AG10803 (cell line): ENCODE results near the gene ZNF74.
A peak's percentile ranks its signal among the peaks of the same experiment; 100 is the strongest.

Experiments
- DNase-seq: peaks from one replicate; pipeline ENCODE4 v3.0.0; 2010; ENCODE audit warnings: low read depth
- H3K4me3 ChIP-seq: 2 replicates; pipeline ENCODE4 v1.5.1; 2011; ENCODE audit warnings: mild to moderate bottlenecking, low read length, control low read depth
- TF ChIP-seq, protein P1 (sequence below): conservative IDR thresholded peaks from 2 replicates; pipeline ENCODE4 v1.5.1; 2011; ENCODE audit warnings: mild to moderate bottlenecking, low read length, control low read depth, inconsistent platforms

The ZNF74 gene

DNA sequence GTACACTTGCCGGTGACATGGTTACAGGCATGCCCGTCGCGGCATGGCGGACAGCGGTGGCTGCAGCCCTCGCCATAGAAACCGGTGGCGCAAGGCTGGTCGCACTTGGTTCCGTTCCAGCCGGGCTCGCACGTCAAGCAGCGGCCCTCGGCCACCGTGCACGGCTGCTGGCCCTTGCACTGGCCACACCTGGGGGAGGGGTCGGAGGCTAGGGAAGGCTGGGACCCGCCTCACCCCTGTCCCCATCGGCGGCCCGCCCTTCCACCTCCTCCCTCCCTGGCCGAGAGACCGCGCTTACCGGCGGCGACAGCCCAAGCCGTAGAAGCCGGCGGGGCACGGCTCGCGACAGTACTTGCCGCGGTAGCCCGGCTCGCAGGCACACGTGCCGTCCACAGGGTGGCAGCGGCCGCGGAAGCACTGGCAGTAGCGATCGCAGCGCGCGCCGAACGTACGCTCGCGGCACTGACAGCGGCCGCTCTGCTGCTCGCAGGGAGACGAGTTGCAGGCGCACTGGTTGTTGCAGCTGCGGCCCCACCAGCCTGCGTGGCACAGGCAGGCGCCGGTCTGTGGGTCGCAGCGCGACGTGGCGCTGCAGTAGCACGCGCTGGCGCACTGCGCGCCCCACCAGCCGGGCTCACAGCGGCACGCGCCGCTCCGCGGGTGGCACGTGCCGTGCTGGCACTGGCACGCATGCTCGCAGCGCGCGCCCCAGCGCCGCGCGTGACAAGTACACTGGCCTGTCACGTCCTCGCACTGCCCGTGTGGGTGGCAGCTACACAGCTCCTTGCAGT is 37.0 kb downstream of the ZNF74 start:
- DNase-seq = peak; percentile 48
- TF ChIP-seq, protein P1, sequence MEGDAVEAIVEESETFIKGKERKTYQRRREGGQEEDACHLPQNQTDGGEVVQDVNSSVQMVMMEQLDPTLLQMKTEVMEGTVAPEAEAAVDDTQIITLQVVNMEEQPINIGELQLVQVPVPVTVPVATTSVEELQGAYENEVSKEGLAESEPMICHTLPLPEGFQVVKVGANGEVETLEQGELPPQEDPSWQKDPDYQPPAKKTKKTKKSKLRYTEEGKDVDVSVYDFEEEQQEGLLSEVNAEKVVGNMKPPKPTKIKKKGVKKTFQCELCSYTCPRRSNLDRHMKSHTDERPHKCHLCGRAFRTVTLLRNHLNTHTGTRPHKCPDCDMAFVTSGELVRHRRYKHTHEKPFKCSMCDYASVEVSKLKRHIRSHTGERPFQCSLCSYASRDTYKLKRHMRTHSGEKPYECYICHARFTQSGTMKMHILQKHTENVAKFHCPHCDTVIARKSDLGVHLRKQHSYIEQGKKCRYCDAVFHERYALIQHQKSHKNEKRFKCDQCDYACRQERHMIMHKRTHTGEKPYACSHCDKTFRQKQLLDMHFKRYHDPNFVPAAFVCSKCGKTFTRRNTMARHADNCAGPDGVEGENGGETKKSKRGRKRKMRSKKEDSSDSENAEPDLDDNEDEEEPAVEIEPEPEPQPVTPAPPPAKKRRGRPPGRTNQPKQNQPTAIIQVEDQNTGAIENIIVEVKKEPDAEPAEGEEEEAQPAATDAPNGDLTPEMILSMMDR = peak; percentile 30; the same call in 1 of the 2 replicates
- H3K4me3 ChIP-seq = no peak overlapping the region

DNA sequence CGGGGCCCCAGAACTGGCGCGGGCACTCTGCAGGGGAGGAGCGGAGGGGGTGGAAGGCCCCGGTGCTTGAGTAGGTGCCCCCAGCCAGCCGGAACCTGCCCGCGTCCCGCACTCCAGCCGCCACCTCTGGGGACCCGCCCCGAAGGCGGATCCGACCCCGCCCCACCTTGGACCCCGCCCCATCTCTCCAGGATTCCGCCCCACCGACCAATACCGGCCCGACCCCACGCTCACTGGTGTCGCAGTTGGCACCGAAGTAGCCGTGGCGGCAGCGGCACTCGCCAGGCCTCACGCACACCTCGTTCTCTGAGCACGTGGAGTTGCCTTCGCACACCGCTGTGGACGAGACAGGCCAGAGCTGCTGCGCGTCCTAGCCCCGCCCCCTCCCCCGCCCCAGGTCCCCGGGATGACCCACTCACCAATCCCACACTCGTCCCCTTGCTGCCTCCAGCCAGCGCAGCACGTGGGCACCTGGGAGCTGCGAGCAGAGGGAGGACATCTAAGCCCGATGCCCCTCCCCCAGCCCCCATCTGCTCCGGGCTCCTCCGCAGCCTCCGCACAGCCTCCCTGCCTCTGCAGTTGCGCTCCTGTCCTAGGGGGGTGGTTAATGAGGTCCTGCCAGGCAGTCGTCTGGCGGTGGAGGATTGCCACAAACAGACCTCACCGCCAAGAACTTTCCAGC is 37.7 kb downstream of the ZNF74 start:
- DNase-seq = no peak
- TF ChIP-seq, protein P1 = no peak
- no peak overlapping the region for H3K4me3 ChIP-seq

DNA sequence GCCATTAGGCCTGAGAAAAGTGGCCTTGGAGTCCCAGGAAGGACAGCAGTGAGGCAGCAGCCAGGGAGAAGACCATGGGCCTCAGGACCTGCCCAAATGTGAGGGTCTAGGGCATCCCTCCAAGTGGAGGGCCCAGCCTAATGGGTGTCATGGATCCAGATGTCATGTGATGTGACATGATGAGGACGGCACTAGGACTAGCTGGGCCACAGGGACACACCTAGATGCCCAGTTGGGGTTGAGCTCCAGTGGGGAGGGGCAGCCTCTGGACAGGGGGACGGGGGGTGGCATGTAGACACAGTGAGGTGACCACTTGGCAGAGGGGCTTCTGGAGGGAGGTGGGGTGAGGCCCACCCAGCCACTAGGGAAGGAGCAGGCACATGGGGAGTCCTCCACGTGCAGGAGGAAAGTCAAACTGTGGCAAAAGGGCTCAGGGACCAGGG is 38.3 kb downstream of the ZNF74 start:
- H3K4me3 ChIP-seq = no peak overlapping the region
- TF ChIP-seq, protein P1 = no peak
- DNase-seq = no peak

DNA sequence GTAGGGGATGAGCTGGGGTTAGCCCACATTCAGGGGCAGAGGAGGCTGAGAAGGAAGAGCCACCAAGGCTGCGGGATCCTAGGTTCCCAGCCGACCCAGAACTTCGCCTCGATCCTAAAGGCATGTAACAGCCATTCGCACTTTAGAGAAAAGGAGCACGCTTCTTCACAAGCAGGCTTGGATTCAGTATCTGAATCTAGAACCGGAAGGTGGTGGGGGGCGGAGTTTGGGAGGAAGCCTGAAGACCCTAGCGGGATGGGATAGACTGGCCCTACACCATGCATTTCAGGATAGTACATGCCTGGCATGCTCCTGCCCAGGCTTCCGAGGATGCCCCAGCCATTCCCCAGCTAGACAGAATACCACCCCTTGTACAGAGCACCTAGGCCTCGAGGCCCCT is 39.2 kb downstream of the ZNF74 start:
- no peak for DNase-seq
- TF ChIP-seq, protein P1 = no peak
- H3K4me3 ChIP-seq = no peak overlapping the region

DNA sequence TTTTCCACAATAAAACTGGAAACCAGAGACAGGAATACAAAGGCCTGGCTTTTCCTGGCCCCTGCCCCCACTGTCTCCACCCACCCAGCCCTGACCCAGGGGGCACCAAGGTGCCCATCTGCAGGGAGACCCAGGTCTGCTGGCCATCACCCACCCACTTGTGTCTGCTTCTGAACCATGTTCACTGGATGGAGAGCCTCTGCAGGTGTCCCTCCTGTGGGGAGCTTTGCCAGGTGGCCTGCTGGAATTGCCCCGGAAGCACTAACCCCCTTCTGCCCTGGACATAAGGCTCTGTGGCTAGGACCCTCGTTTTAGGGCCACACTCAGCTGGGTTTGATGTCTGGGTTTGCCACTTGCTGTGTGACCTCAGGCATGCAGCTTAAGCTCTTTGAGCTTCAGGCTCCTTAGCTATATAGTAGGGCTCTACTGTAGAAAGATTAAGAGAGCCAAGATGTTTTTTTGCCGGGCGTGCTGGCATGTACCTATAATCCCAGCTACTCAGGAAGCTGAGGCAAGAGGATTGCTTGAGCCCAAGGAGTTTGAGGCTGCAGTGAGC is 39.8 kb downstream of the ZNF74 start:
- DNase-seq = no peak
- H3K4me3 ChIP-seq = no peak overlapping the region
- TF ChIP-seq, protein P1 = no peak

DNA sequence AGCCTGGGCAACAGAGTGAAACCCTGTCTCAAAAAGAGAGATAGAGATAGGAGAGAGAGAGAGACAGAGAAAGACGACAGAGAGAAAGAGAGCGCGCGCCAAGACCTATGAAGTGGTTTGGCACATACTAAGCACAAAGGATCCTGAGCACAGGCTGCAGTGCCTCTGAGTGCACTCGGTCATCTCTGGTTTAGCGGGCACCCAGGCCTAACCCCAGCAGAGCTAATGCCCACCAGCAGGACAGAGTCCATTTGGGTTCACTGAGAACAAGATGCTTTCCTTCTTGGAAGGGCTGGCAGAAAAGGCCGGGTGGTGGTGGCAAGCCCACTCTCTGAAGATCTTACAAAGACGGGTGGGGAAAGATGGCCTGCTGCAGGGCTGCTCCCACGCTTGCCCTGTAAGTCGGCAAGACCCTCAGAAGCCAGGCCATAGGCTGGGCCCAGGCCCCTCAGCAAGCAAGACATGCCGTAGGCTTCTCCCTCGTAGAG is 40.4 kb downstream of the ZNF74 start:
- TF ChIP-seq, protein P1 = no peak
- no peak overlapping the region for H3K4me3 ChIP-seq
- DNase-seq = no peak
